Activated CD8-positive, alpha-beta memory T cell treated with anti-CD3 and anti-CD28 coated beads for 36 hours (primary cell): ENCODE results near the gene DHRS9. TPM values are rescaled to one million over a fixed set of nuclear protein-coding genes. Genes with fewer than 3 reads are reported as not detected.
"Not testable (repeated sequence)": the region's sequence is repeated elsewhere in the genome, so short reads cannot be mapped to it uniquely, and the experiment has no call there.

ENCODE experiments used
- CTCF ChIA-PET: fragments of 350-600 bp; sonication (Branson Sonifier 250); formaldehyde crosslinking; loops from one replicate; lab custom pipeline; 2021; ENCODE audit warnings: antibody characterized with exemption; lab: Charles Lee
- POLR2A ChIA-PET: fragments of 350-600 bp; sonication (Branson Sonifier 250); formaldehyde crosslinking; loops from one replicate; lab custom pipeline; 2021; ENCODE audit warnings: antibody characterized with exemption; lab: Charles Lee
- total RNA-seq, 2 experiments: library from RNA; stranded (reverse); gene quantifications; one replicate each; pipeline ENCODE4 v1.2.3, GENCODE V29; 2021

DHRS9 gene
- total RNA-seq, 2 experiments from 2014 or later = 0.19 TPM; not detected in 1

- POLR2A ChIA-PET = no interaction called here
- CTCF ChIA-PET = interaction anchor here (0.7 kb wide), 1 partner anchor 31 kb away, joined by 3 read pairs; no protein-coding TSS in a partner anchor
These were observed 47.0 kb downstream of the DHRS9 start for GRCh38 chr2:169116327-169116726.

GRCh38 chr2:169116993-169117392 is 47.6 kb downstream of the DHRS9 start:
- CTCF ChIA-PET = no interaction called here
- POLR2A ChIA-PET = no interaction called here

- CTCF ChIA-PET = no interaction called here
- POLR2A ChIA-PET = no interaction called here
These were observed 48.7 kb downstream of the DHRS9 start for GRCh38 chr2:169118060-169118459.

GRCh38 chr2:169119123-169119760 is 49.9 kb downstream of the DHRS9 start:
- ChIA-PET POLR2A (no interaction called here), CTCF (no interaction called here)

GRCh38 chr2:169119851-169120250 is 50.5 kb downstream of the DHRS9 start:
- ChIA-PET CTCF (interaction anchor here (1.8 kb wide), 1 partner anchor 10 kb away, joined by 8 read pairs; no protein-coding TSS in a partner anchor), POLR2A (no interaction called here)

- POLR2A ChIA-PET = no interaction called here
- CTCF ChIA-PET = interaction anchor here (1.6 kb wide), 1 partner anchor 12 kb away, joined by 5 read pairs; no protein-coding TSS in a partner anchor
These were observed 60.4 kb downstream of the DHRS9 start for GRCh38 chr2:169129703-169130243.

- CTCF ChIA-PET = interaction anchor here (0.6 to 2.6 kb wide), 10 partner anchors 10 to 320 kb away, joined by 3 to 37 read pairs (median 3); no protein-coding TSS in a partner anchor
- POLR2A ChIA-PET = no interaction called here
These were observed 62.5 kb downstream of the DHRS9 start for GRCh38 chr2:169131587-169132512.

GRCh38 chr2:169134272-169134671 is 64.9 kb downstream of the DHRS9 start:
- POLR2A ChIA-PET, CTCF ChIA-PET: not testable (repeated sequence)

- CTCF ChIA-PET, POLR2A ChIA-PET: not testable (repeated sequence)
These were observed 67.1 kb downstream of the DHRS9 start for GRCh38 chr2:169136428-169136827.

GRCh38 chr2:169136885-169137534 is 67.6 kb downstream of the DHRS9 start:
- CTCF ChIA-PET = no interaction called here

GRCh38 chr2:169137924-169138323 is 68.6 kb downstream of the DHRS9 start:
- POLR2A ChIA-PET = no interaction called here

More at GRCh38 chr2:169136885-169137534, 67.6 kb downstream of the DHRS9 start:
- POLR2A ChIA-PET = no interaction called here

GRCh38 chr2:169139145-169139544 is 69.8 kb downstream of the DHRS9 start:
- ChIA-PET POLR2A (no interaction called here), CTCF (interaction anchor here (1.0 to 3.2 kb wide), 2 partner anchors 29 to 178 kb away, joined by 3 to 18 read pairs; no protein-coding TSS in a partner anchor)

More at GRCh38 chr2:169137924-169138323, 68.6 kb downstream of the DHRS9 start:
- CTCF ChIA-PET = interaction anchor here (1.0 to 3.2 kb wide), 2 partner anchors 27 to 177 kb away, joined by 3 to 18 read pairs; no protein-coding TSS in a partner anchor

GRCh38 chr2:169139993-169140767 is 70.8 kb downstream of the DHRS9 start:
- POLR2A ChIA-PET = no interaction called here

GRCh38 chr2:169141713-169142352 is 72.5 kb downstream of the DHRS9 start:
- ChIA-PET POLR2A (no interaction called here), CTCF (interaction anchor here (0.8 to 1.9 kb wide), 5 partner anchors 10 to 177 kb away, joined by 3 to 6 read pairs (median 3); no protein-coding TSS in a partner anchor)

More at GRCh38 chr2:169139993-169140767, 70.8 kb downstream of the DHRS9 start:
- CTCF ChIA-PET = interaction anchor here (1.9 to 3.2 kb wide), 2 partner anchors 9 to 30 kb away, joined by 5 to 18 read pairs; no protein-coding TSS in a partner anchor

GRCh38 chr2:169143998-169144397 is 74.6 kb downstream of the DHRS9 start:
- CTCF ChIA-PET = interaction anchor here (0.8 to 1.7 kb wide), 3 partner anchors 13 to 176 kb away, joined by 3 to 6 read pairs (median 5); no protein-coding TSS in a partner anchor
- POLR2A ChIA-PET = no interaction called here
